ENCODE data around the gene RBP7. TPM values are rescaled to one million over a fixed set of nuclear protein-coding genes. Genes with fewer than 3 reads are reported as not detected.
"Not testable (repeated sequence)": the region's sequence is repeated elsewhere in the genome, so short reads cannot be mapped to it uniquely, and the experiment has no call there.

RBP7 gene
- total RNA-seq, 3 donors from 2014 or later: 37.5 to 285 (median 49.8) TPM

DNA sequence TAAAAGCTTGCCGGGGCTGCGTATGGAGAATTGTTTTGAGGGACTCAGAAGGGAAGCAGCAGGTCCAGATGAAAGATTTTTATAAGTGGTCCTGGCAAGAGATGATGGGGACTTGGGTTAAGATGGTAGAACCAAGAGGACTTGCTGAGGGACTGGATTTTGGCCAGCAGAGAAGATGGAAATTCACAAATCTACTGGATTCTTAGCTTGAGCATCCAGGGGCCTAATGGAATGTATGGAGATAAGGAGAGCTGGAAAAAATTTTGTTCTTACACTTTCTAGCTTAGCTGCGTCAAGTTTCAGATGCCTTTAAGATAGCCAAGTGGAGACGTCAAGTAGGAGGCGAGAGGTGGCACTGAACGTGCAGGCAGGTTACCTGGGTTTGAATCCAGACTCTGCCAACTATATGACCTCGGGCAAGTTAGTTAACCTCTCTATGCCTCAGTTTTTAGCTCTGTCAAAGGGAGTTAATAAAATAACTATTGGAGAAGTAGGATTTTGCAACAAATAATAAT is 3.4 kb upstream of the RBP7 start:
- no peaks in the 10 kb centered on the region for H3K4me1 ChIP-seq
- H3K4me3 ChIP-seq: no peak overlapping the region
- DNase-seq (ENCODE audit: low spot score in 2 of 2): no peak
- no peaks in the 10 kb centered on the region for H3K9me3 ChIP-seq
- H3K27me3 ChIP-seq: peaks cover 0 to 4% of the 10 kb centered on the region in 2 donors
- H3K27ac ChIP-seq: no peak overlapping the region
- no peaks in the 10 kb centered on the region for H3K36me3 ChIP-seq
- intact Hi-C loops (cut with DNase I; ENCODE audit: low total_unique reads): no loop called here
- no peak for TF ChIP-seq POLR2AphosphoS5 (IDR thresholded peaks at IDR 0.05)
- TF ChIP-seq POLR2A (IDR thresholded peaks at IDR 0.05): no peak
- TF ChIP-seq, protein P1, sequence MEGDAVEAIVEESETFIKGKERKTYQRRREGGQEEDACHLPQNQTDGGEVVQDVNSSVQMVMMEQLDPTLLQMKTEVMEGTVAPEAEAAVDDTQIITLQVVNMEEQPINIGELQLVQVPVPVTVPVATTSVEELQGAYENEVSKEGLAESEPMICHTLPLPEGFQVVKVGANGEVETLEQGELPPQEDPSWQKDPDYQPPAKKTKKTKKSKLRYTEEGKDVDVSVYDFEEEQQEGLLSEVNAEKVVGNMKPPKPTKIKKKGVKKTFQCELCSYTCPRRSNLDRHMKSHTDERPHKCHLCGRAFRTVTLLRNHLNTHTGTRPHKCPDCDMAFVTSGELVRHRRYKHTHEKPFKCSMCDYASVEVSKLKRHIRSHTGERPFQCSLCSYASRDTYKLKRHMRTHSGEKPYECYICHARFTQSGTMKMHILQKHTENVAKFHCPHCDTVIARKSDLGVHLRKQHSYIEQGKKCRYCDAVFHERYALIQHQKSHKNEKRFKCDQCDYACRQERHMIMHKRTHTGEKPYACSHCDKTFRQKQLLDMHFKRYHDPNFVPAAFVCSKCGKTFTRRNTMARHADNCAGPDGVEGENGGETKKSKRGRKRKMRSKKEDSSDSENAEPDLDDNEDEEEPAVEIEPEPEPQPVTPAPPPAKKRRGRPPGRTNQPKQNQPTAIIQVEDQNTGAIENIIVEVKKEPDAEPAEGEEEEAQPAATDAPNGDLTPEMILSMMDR (IDR thresholded peaks at IDR 0.05): no peak

DNA sequence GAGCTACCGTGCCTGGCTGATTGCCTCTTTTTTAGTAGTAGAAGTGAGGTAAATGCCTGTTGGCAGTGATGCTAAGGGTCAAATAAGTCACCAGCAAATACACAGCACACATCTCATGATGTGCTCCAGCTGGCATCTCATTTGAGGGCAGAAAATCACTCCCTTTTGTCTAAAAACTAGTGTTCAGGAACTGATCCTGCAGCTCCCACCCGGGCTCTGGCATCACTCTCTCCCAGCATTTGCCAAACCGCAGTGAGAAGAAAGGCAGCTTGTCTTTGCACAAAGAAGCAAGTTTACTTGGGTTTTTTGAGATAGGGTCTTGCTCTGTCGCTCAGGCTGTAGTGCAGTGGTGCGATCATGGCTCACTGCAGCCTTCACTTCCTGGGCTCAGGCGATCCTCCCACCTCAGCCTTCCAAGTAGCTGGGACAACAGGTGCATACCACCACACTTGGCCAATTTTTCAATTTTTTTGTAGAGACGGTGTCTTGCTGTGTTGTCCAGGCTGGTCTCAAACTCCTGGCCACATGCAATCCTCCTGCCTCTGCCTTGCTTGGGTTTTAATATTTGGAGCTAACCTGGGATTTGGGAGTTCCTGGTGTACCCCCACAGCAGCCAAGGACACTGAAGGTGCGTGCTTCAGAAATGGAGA is 4.1 kb downstream of the RBP7 start:
- H3K4me3 ChIP-seq: no peak overlapping the region
- peaks cover 0 to 4% of the 10 kb centered on the region in 2 donors for H3K27me3 ChIP-seq
- H3K4me1 ChIP-seq: no peaks in the 10 kb centered on the region
- no peak overlapping the region for H3K27ac ChIP-seq
- intact Hi-C loops (cut with DNase I; ENCODE audit: low total_unique reads): no loop called here
- no peak for DNase-seq (ENCODE audit: low spot score in 2 of 2)
- no peaks in the 10 kb centered on the region for H3K9me3 ChIP-seq
- H3K36me3 ChIP-seq: no peaks in the 10 kb centered on the region
- TF ChIP-seq POLR2AphosphoS5 (IDR thresholded peaks at IDR 0.05): no peak
- TF ChIP-seq, protein P1 (IDR thresholded peaks at IDR 0.05): no peak
- TF ChIP-seq POLR2A (IDR thresholded peaks at IDR 0.05): no peak

DNA sequence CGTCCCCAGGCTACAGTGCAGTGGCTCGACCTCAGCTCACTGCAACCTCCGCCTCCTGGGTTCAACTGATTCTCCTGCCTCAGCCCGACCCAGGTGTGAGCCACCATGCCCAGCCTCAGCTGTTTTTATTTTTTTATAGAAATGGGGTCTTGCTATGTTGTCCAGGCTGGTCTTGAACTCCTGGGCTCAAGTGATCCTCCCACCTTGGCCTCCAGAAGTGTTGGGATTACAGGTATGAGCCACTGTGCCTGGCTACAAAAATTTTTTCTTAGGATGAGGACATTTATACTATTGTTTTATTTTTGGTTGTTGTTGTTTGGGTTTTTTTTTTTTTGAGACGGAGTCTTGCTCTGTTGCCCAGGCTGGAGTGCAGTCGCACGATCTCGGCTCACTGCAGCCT is 8.2 kb downstream of the RBP7 start:
- H3K36me3 ChIP-seq; H3K4me3 ChIP-seq; DNase-seq (ENCODE audit: low spot score in 2 of 2); H3K27ac ChIP-seq; intact Hi-C loops (cut with DNase I; ENCODE audit: low total_unique reads); H3K4me1 ChIP-seq; H3K27me3 ChIP-seq; H3K9me3 ChIP-seq: not testable (repeated sequence)

DNA sequence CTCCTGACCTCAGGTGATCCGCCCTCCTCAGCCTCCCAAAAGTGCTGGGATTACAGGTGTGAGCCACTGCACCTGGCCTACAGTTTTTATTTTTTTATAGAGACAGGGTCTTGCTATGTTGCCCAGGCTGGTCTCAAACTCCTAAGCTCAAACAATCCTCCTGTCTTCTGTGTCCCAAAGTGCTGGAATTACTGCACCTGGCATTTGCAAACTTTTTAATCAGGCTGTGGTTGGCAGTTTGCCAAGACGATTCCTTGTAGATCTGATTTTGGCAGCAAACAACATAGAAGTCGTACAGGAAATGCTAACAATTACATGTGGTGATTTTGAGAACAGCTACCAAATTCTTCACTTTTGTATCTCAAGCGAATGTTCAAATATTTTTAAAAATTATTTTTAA is 10.1 kb downstream of the RBP7 start:
- intact Hi-C loops (cut with DNase I; ENCODE audit: low total_unique reads): no loop called here
- Histone ChIP-seq H3K4me1 (no peaks in the 10 kb centered on the region), H3K36me3 (no peaks in the 10 kb centered on the region), H3K9me3 (no peaks in the 10 kb centered on the region), H3K4me3 (no peak overlapping the region), H3K27me3 (no peaks in the 10 kb centered on the region), H3K27ac (no peak overlapping the region)
- DNase-seq (ENCODE audit: low spot score in 2 of 2): no peak
- TF ChIP-seq, protein P1 (IDR thresholded peaks at IDR 0.05): no peak
- TF ChIP-seq POLR2AphosphoS5 (IDR thresholded peaks at IDR 0.05): no peak
- no peak for TF ChIP-seq POLR2A (IDR thresholded peaks at IDR 0.05)

DNA sequence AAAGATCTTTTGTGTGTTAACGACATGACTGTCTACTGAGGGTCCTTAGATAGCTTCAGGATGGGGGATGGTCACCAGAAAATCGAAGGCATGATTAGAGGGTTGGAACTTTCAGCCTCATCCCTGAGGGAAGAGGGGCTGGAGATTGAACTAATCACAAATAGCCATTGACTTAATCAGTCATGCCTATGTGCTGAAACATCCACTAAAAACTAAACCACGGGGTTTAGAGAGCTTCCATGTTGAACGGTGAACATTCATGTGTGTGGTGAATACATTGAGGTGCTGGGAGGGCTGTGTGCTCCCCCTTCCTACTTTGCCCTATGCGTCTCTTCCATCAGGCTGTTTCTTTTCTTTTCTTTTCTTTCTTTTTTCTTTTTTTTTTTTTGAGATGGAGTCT is 17.0 kb downstream of the RBP7 start:
- no peak overlapping the region for H3K4me3 ChIP-seq
- H3K4me1 ChIP-seq: no peaks in the 10 kb centered on the region
- TF ChIP-seq, protein P1 (IDR thresholded peaks at IDR 0.05): no peak
- TF ChIP-seq POLR2AphosphoS5 (IDR thresholded peaks at IDR 0.05) (no peak), POLR2A (IDR thresholded peaks at IDR 0.05) (no peak)
- H3K9me3 ChIP-seq: no peaks in the 10 kb centered on the region
- intact Hi-C loops (cut with DNase I; ENCODE audit: low total_unique reads): no loop called here
- H3K27me3 ChIP-seq: no peaks in the 10 kb centered on the region
- no peak overlapping the region for H3K27ac ChIP-seq
- no peaks in the 10 kb centered on the region for H3K36me3 ChIP-seq
- DNase-seq (ENCODE audit: low spot score in 2 of 2): no peak
